GM12878 (cell line): ENCODE measurements around the gene APBA3. TPM values are rescaled to one million over a fixed set of nuclear protein-coding genes. Genes with fewer than 3 reads are reported as not detected.

ENCODE experiments used
- ATAC-seq: fragments of 200-7000 bp; cut with Tn5 transposase; 3 replicates; pipeline ENCODE4 v1.9.1; 2020; ENCODE audit warnings: mild to moderate bottlenecking, moderate library complexity
- BruUV-seq: library from RNA; stranded (reverse); fragments of 400-500 nt; replicated peaks from 2 replicates; lab custom pipeline; 2021; lab: Mats Ljungman, UMichigan
- CTCF ChIA-PET: fragments of 300-600 bp; sonication (Branson Sonifier 250); formaldehyde crosslinking; extraction: SDS; loops from one replicate; lab custom pipeline; 2021; ENCODE audit warnings: inconsistent platforms; lab: Yijun Ruan, JAX
- POLR2A ChIA-PET: fragments of 350-600 bp; formaldehyde crosslinking; extraction: SDS; loops from one replicate; lab custom pipeline; 2021; ENCODE audit warnings: inconsistent platforms; lab: Charles Lee
- RAD21 ChIA-PET: fragments of 300-600 bp; sonication (Branson Sonifier 250); formaldehyde crosslinking; loops from one replicate; lab custom pipeline; 2023; ENCODE audit warnings: antibody characterized with exemption; ENCODE audit not compliant: unreplicated experiment; lab: Charles Lee
- SMC1A ChIA-PET: fragments of 300-600 bp; sonication (Branson Sonifier 250); formaldehyde crosslinking; loops from one replicate; lab custom pipeline; 2023; ENCODE audit not compliant: unreplicated experiment, uncharacterized antibody; lab: Charles Lee
- DNase-seq: peaks from one replicate; pipeline ENCODE4 v3.0.0-alpha.2; 2011; ENCODE audit warnings: low read depth, low spot score
- FAIRE-seq: peaks from 3 replicates; lab custom pipeline; 2011; peaks lifted over from hg19 to GRCh38; lab: Jason Lieb, UNC
- H2AFZ ChIP-seq: 2 replicates; pipeline ENCODE4 v1.6.0; 2011; ENCODE audit warnings: low read depth, low read length, control low read depth; ENCODE audit not compliant: control insufficient read depth
- H3K27ac ChIP-seq: 2 replicates; pipeline ENCODE4 v1.5.1; 2011; ENCODE audit warnings: control low read depth; ENCODE audit not compliant: control insufficient read depth, insufficient read depth
- H3K27me3 ChIP-seq, 2 experiments: replicated peaks in 1 of 2; 2 replicates each; pipeline versions ENCODE4 v1.6.0 to v1.6.1; 2011; ENCODE audit warnings: low read length in 1 of 2; ENCODE audit not compliant: control insufficient read depth in 2 of 2, insufficient read depth in 2 of 2
- H3K36me3 ChIP-seq, 2 experiments: 2 replicates each; pipeline ENCODE4 v1.5.1; 2011; ENCODE audit warnings: low read length in 1 of 2; ENCODE audit not compliant: control insufficient read depth in 2 of 2, insufficient read depth in 2 of 2
- H3K4me1 ChIP-seq: 2 replicates; pipeline ENCODE4 v1.6.1; 2011; ENCODE audit warnings: mild to moderate bottlenecking, low read length, moderate library complexity, mixed read lengths; ENCODE audit not compliant: control insufficient read depth, insufficient read depth
- H3K4me2 ChIP-seq: 2 replicates; pipeline ENCODE4 v1.6.0; 2011; ENCODE audit warnings: control low read depth; ENCODE audit not compliant: control insufficient read depth, insufficient read depth
- H3K4me3 ChIP-seq: fragments of 200-600 bp; sonication (generic); 2 replicates; pipeline ENCODE4 v1.5.1; 2016
- H3K79me2 ChIP-seq: 2 replicates; pipeline ENCODE4 v1.6.0; 2011; ENCODE audit warnings: low read length; ENCODE audit not compliant: control insufficient read depth, insufficient read depth
- H3K9ac ChIP-seq: 2 replicates; pipeline ENCODE4 v1.8.0; 2011; ENCODE audit warnings: low read length, control low read depth, mixed read lengths; ENCODE audit not compliant: control insufficient read depth, insufficient read depth
- H3K9me3 ChIP-seq: replicated peaks from 3 replicates; pipeline ENCODE4 v1.5.1; 2011; ENCODE audit warnings: mild to moderate bottlenecking, low read length; ENCODE audit not compliant: control insufficient read depth, insufficient read depth
- H4K20me1 ChIP-seq: 2 replicates; pipeline ENCODE4 v1.6.0; 2011; ENCODE audit not compliant: control insufficient read depth, insufficient read depth
- CBFB ChIP-seq: IDR thresholded peaks from 2 replicates; pipeline ENCODE4 v1.6.1; 2016; ENCODE audit warnings: antibody characterized with exemption, low read depth
- CUX1 ChIP-seq: IDR thresholded peaks from 2 replicates; pipeline ENCODE4 v1.6.1; 2012; ENCODE audit warnings: improper control_type of control experiment, low read depth, low read length; ENCODE audit not compliant: insufficient replicate concordance
- EZH2 ChIP-seq: IDR thresholded peaks from 2 replicates; pipeline ENCODE4 v1.6.1; 2012; ENCODE audit warnings: low read depth, mild to moderate bottlenecking, control low read depth, inconsistent platforms, low read length, borderline replicate concordance; ENCODE audit not compliant: control insufficient read depth
- IRF5 ChIP-seq: fragments of 450-650 bp; IDR thresholded peaks from 2 replicates; pipeline ENCODE4 v1.6.1; 2017; ENCODE audit warnings: borderline replicate concordance
- JUNB ChIP-seq: IDR thresholded peaks from 2 replicates; pipeline ENCODE4 v1.6.1; 2016; ENCODE audit warnings: antibody characterized with exemption, mild to moderate bottlenecking
- NR2C1 ChIP-seq: fragments of 450-650 bp; IDR thresholded peaks from 2 replicates; pipeline ENCODE4 v1.6.1; 2017; ENCODE audit warnings: antibody characterized with exemption, mild to moderate bottlenecking, moderate library complexity
- STAT3 ChIP-seq: IDR thresholded peaks from 2 replicates; pipeline ENCODE4 v1.6.1; 2011; ENCODE audit warnings: low read depth, low read length, improper control_type of control experiment
- TCF3 ChIP-seq: IDR thresholded peaks from 2 replicates; pipeline ENCODE4 v1.6.1; 2012; ENCODE audit warnings: low read depth, mild to moderate bottlenecking, low read length, borderline replicate concordance; ENCODE audit not compliant: insufficient read depth
- WRNIP1 ChIP-seq: IDR thresholded peaks from 2 replicates; pipeline ENCODE4 v1.6.1; 2011; ENCODE audit warnings: low read depth, low read length, improper control_type of control experiment, borderline replicate concordance
- ZBTB4 ChIP-seq: fragments of 450-650 bp; formaldehyde crosslinking; IDR thresholded peaks from 2 replicates; pipeline ENCODE4 v1.4.0; 2022; ENCODE audit warnings: mild to moderate bottlenecking, moderate library complexity
- WGBS: methylation state at CpG from one replicate; pipeline ENCODE4 v1.1.6; 2016; ENCODE audit warnings: low lambda C conversion rate; ENCODE audit not compliant: insufficient replicate concordance, insufficient coverage; ENCODE audit errors: missing lambda C conversion rate; 5-methylcytosine and 5-hydroxymethylcytosine counted together
- in situ Hi-C: fragments of 300-500 bp; cut with MboI; formaldehyde crosslinking; loops from 9 replicates; pipeline ENCODE4 v1.14.3; 2018; ENCODE audit warnings: mixed read lengths
- intact Hi-C: fragments of 100-400 bp; cut with micrococcal nuclease; formaldehyde crosslinking; loops from one replicate; pipeline ENCODE4 v1.14.2; 2022; ENCODE audit not compliant: unreplicated experiment
- polyA plus RNA-seq, 11 experiments: library from polyadenylated mRNA; depleted of rRNA in 4 of 11; unstranded in 6 of 11; stranded (reverse) in 5 of 11; fragments of >200 nt; fragmentation: Nextera tagmentation in 4 of 11; fragmentation: Illumina TruSeq in 1 of 11; extraction: Ambion mirVana in 4 of 11; extraction: Trizol in 1 of 11; gene quantifications; 1 replicate in 1 of 11; 2 replicates in 10 of 11; pipeline versions ENCODE4 v1.2.1 to v1.2.3, GENCODE V29; 2011 to 2016; ENCODE audit warnings: inconsistent platforms in 2 of 11, missing spikeins in 2 of 11, low read depth in 1 of 11
- total RNA-seq, 4 experiments: library from RNA; depleted of rRNA in 3 of 4; stranded (reverse); fragments of >200 nt in 3 of 4; fragmentation: Illumina TruSeq in 1 of 4; extraction: Trizol in 1 of 4; gene quantifications; 2 replicates each; pipeline versions ENCODE4 v1.2.1 to v1.2.3, GENCODE V29; 2013 to 2021

Gene APBA3
- total and polyA plus RNA-seq, 10 of the 15 experiments (the other 5 are each of a cell fraction or from before 2014, with no cell fraction given), result 0.31 to 36.4 (median 18.3) TPM

GRCh38 chr19:3762501-3763459 lies 1.3 kb upstream of the APBA3 start, which contains the start of gene MRPL54:
MRPL54 (plus strand) TSS chr19:3762682; CDS start chr19:3762701, 19 bp downstream.
- ChIA-PET POLR2A (interaction anchor here (0.6 to 1.9 kb wide), 11 partner anchors 209 to 1692 kb away, joined by 3 to 5 read pairs (median 4); partner anchors contain the start of genes CHAF1A, EBI3 and MPND), RAD21 (interaction anchor here (0.6 to 2.1 kb wide), 12 partner anchors 11 to 1615 kb away, joined by 3 to 7 read pairs (median 4); no protein-coding TSS in a partner anchor), CTCF (interaction anchor here (0.7 to 2.3 kb wide), 11 partner anchors 13 to 487 kb away, joined by 3 to 13 read pairs (median 3); partner anchors contain the start of genes EEF2 and PIP5K1C), SMC1A (interaction anchor here (0.6 to 1.5 kb wide), 11 partner anchors 19 to 444 kb away, joined by 3 to 8 read pairs (median 3); partner anchors contain the start of gene EEF2)
- FAIRE-seq (peak; percentile 98), DNase-seq (peak; percentile 97), ATAC-seq (peak; percentile 89)
- H3K4me1 ChIP-seq, result peaks cover 4% of the 10 kb centered on the region; the same call in 1 of the 2 replicates
- H3K4me3 ChIP-seq, result peak within 1 kb of the TSS; percentile 91
- intact Hi-C loops (no loop called here), in situ Hi-C loops (no loop called here)
- H3K9me3 ChIP-seq, result no peaks in the 10 kb centered on the region
- peak within 1 kb of the TSS; percentile 98 for H3K9ac ChIP-seq
- H3K27me3 ChIP-seq, result no peaks in the 10 kb centered on the region
- H3K79me2 ChIP-seq, result peaks cover 25% of the 10 kb centered on the region
- peak within 1 kb of the TSS; percentile 95 for H3K4me2 ChIP-seq
- H3K27ac ChIP-seq, result peak within 1 kb of the TSS; percentile 100
- peak within 1 kb of the TSS; percentile 97 for H2AFZ ChIP-seq
- TSS peak; percentile 97 for BruUV-seq
- WGBS, result under 1% methylated on average over 47 of the region's 47 CpGs
- H3K36me3 ChIP-seq, result peaks cover 0 to 12% of the 10 kb centered on the region in 2 experiments; a peak in 3 of 4 replicates
- no peaks in the 10 kb centered on the region for H4K20me1 ChIP-seq
- TF ChIP-seq TCF3 (0 out of 2 replicates have a peak, but pooled peaks have one; percentile 26), EZH2 (no peak), STAT3 (0 out of 2 replicates have a peak, but pooled peaks have one; percentile 39), WRNIP1 (no peak), CBFB (peak; percentile 88; the same call in 1 of the 2 replicates), NR2C1 (peak; percentile 77), IRF5 (no peak), ZBTB4 (CRISPR knock-in tag) (no peak), JUNB (no peak), CUX1 (no peak)
